Left cardiac atrium (tissue), 4 donors: ENCODE measurements around the gene FUOM. TPM values are rescaled to one million over a fixed set of nuclear protein-coding genes. Genes with fewer than 3 reads are reported as not detected.
"Not testable (repeated sequence)": the region's sequence is repeated elsewhere in the genome, so short reads cannot be mapped to it uniquely, and the experiment has no call there.

Experiments used
- ATAC-seq, 2 donors: fragments of 200-7000 bp; cut with Tn5 transposase; one replicate each; pipeline ENCODE4 v1.9.1; 2020; ENCODE audit warnings: mild to moderate bottlenecking in 2 of 2, moderate library complexity in 2 of 2
- DNase-seq: peaks from one replicate; pipeline ENCODE4 v3.0.0-alpha.2; 2020
- intact Hi-C, 2 donors: fragments of 100-400 bp; cut with DNase I; formaldehyde crosslinking; loops; one replicate each; pipeline versions ENCODE4 v1.14.1 to v1.15.1; 2022 to 2023
- total RNA-seq, 2 donors: library from RNA; stranded (reverse); fragmentation: NEBNext Ultra II Directional; extraction: Animal tissue kit (Norgen Biotek cat#: 25700); gene quantifications; one replicate each; pipeline ENCODE4 v1.2.1, GENCODE V29; 2021
- donor health status: DM: no; HTN: yes; CAD: no.
- donor health status: DM: no; HTN: yes; CAD: no; lungs with severe emphysema.
- donor health status: DM: yes; HTN: yes; CAD: no.
- donor health status: Dilated cardiomyopathy.

Gene FUOM
- total RNA-seq, 2 donors from 2014 or later = 16.2 to 19.8 TPM

GRCh38 chr10:133390597-133391248 is 32.9 kb upstream of the FUOM start:
- no peak for ATAC-seq
- intact Hi-C loops = no loop called here
- DNase-seq = no peak

DNA sequence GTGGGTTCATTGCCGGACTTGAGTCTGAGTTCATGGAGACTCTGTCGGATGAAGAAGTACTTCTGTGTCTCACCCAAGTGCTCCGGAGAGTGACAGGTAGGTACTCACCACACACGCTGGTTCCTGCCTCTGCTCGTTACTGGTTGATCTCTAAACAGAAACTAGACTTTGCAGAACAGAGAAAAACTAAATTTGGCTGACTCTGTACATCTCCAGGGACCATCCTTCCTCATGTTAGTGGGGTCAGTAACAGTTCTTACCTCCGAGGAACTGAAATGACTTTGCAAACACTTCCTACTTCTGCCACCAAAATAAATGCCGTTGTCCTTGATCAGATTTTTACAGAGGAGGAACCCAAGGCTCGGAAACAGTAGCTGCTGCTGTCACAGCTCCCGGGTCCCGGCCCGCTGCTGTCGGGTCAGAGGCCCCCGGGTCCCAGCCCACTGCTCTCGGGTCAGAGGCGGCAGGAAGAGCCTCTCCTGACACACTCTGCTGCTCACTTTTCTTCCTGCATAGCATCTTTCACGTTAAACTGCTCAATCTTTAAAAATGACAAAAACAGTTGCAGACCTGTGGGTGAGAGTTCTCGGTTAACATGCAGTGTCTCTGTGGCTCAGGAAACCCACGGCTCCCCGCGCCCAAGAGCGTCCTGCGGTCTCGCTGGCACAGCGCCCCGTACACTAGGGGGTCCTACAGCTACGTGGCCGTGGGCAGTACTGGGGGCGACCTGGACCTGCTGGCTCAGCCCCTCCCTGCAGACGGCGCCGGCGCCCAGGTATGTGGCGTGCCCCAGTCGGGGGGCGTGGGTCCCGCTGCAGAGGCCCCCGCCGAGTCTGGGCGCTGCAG is 31.4 kb upstream of the FUOM start:
- DNase-seq (peak; percentile 46), ATAC-seq (no peak)
- intact Hi-C loops = no loop called here

DNA sequence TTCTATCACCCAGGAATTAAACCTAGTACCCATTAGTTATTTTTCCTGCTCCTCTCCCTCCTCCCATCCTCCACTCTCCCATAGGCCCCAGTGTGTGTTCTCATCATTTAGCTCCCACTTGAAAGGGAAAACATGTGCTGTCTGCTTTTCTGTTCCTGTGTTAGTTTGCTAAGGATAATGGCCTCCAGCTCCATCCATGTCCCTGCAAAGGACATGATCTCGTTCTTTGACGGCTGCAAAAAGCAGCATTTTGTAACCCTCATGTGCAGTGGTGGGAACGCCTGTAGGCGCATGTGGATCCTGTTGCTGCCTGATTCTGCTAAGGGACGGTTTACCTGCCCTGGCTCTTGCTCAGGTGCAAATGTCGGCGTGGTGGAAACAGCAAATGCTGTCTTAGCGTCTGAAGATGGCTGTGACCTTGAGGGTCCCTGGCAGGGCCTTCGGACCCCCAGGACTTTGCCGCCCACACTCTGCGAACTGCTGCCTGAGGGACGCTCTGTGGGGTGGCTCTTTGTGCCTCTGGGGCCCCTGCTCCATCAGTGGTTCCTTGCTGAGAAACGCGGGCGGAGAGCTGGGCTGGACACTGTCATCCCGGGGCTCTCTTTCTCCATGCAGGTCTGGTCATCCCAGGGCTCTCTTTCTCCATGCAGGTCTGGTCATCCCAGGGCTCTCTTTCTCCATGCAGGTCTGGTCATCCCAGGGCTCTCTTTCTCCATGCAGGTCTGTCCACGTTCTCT is 30.6 kb upstream of the FUOM start:
- intact Hi-C loops = no loop called here
- ATAC-seq (no peak), DNase-seq (no peak)

- intact Hi-C loops, DNase-seq, ATAC-seq: not testable (repeated sequence)
Observed at GRCh38 chr10:133386951-133387350, 29.1 kb upstream of the FUOM start.

DNA sequence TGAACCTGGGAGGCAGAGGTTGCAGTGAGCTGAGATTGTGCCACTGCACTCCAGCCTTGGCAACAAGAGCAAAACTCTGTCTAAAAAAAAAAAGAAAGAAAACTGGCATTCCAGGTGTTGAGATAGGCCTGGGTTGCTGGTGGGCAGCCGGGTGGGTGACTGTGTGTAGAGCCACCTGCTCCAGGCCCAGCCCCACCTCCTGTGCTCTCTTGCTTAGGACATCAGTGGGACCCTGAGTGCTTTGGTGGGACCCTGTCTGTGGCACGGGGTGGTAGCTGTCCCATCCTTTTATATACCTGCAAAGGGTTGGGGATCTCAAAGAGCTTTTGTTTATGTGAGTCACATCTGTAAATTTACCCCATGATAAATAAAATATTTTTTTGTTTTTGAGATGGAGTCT is 27.4 kb upstream of the FUOM start:
- intact Hi-C loops = no loop called here
- DNase-seq = peak; percentile 7
- no peak for ATAC-seq

DNA sequence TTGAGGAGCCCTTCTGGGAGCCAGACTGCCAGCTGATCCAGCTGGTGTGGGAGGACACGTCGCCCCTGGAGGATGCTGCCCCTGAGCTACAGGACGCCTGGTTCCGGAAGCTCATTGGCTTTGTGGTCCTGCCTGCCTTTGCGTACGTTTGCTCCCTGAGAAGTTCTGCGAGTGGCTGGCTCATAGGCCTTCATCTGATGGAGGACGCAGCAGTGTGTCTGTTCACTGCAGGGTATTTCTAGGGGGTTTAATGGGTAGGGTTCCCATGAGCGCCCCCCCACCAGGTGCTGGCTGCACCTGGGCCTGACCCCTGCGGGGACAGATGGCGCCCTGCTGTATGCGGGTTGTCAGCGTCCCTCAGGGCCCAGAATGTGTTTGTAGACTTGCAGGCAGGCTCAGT is 26.3 kb upstream of the FUOM start:
- intact Hi-C loops = no loop called here
- DNase-seq (no peak), ATAC-seq (no peak)

DNA sequence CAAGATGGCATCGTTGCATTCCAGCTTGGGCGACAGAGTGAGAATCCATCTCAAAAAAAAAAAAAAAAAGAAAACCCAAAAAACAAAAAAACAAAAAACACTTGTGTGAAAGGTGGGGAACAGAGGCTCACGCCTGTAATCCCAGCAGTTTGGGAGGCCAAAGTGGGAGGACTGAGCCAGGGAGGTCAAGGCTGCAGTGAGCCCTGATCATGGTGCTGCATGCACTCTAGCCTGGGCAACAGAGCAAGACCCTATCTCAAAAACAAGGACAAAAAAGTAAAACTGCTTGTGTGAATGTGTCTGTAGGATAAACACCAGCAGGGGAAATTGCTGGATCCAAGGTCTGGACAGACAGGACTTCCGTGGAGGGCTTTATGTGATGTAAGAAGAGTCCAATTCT is 25.7 kb upstream of the FUOM start:
- DNase-seq = no peak
- intact Hi-C loops = no loop called here
- no peak for ATAC-seq

DNA sequence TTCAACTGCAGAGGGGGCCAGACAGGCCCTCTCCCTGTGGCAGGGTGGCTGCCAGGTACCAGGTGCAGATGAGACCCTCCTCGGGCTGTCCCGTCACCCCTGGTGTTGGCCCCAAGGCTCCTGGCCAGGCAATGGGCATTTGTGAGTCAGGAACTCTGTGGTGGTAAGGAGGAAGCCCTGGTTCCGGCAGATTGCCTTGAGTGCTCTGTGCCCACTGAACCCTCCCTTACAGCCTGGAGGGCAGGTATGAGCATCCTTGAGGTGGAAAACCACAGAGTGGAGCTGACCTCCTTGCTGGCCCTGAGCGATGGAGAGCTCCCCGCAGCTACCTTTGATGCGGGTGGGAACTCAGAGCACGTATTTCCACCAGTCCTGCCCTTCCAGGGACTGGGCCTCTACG is 23.2 kb upstream of the FUOM start:
- intact Hi-C loops = no loop called here
- no peak for ATAC-seq
- no peak for DNase-seq

DNA sequence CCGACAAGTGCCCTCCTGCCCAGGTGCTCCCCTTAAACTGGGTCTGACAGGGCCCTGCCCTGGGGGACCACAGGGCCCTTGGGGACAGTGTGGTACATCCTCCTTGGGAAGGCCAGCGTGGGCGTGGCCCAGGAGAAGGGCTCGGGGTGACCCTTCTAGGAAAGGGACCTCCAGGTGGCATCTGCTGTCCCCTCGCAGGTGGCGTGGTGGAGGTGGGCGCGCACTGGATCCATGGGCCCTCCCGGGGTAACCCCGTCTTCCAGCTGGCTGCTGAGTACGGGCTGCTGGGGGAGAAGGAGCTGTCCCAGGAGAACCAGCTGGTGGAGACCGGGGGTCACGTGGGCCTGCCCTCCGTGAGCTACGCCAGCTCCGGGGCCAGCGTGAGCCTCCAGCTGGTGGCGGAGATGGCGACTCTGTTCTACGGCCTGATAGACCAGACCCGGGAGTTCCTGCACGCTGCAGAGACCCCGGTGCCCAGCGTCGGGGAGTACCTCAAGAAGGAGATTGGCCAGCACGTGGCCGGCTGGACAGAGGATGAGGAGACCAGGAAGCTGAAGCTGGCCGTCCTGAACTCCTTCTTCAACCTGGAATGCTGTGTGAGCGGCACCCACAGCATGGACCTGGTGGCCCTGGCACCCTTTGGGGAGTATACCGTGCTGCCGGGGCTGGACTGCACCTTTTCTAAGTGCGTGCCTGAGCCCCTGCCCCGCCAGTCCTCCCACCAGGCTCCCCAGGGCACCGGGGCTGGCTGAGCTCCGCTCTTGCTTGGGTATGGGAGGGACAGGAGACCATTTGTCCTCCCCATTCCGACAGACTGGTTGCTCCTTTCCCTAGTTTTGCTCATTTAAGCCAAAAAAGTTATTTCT is 22.2 kb upstream of the FUOM start:
- intact Hi-C loops = no loop called here
- ATAC-seq = peak in 1 of 2 donors; percentile 10
- DNase-seq = peak; percentile 38

DNA sequence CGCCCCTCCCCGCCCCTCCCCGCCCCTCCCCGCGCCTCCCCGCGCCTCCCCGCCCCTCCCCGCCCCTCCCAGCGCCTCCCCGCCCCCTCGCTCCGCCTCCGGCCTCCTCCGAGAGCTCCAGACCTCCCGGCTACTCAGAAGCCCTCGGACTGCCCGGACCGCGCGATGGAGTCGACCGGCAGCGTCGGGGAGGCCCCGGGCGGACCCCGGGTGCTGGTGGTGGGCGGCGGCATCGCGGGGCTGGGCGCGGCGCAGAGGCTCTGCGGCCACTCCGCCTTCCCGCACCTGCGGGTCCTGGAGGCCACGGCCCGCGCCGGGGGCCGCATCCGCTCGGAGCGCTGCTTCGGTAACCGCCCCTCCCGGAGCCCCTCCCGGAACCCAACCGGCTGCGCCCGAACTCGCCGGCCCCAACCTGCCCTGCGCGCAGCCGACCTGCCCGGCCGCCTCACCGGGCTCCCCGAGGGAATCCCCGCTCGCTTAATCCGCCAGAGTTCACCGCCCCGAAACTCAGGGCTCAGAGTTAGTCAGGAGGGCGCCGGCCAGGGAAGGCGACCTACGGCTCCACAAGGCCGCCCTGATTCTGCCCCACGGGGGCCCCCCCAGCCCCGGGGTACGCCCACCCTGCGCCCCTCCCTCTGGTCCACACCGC is 21.5 kb upstream of the FUOM start, which contains the start of gene PAOX:
Gene PAOX, plus strand, starts transcription at position 111 of the 649 bp plus-strand sequence. Its CDS starts 55 bp downstream, at position 166.
- DNase-seq = peak; percentile 79
- peak; percentile 72 to 73 for ATAC-seq
- intact Hi-C loops = no loop called here

DNA sequence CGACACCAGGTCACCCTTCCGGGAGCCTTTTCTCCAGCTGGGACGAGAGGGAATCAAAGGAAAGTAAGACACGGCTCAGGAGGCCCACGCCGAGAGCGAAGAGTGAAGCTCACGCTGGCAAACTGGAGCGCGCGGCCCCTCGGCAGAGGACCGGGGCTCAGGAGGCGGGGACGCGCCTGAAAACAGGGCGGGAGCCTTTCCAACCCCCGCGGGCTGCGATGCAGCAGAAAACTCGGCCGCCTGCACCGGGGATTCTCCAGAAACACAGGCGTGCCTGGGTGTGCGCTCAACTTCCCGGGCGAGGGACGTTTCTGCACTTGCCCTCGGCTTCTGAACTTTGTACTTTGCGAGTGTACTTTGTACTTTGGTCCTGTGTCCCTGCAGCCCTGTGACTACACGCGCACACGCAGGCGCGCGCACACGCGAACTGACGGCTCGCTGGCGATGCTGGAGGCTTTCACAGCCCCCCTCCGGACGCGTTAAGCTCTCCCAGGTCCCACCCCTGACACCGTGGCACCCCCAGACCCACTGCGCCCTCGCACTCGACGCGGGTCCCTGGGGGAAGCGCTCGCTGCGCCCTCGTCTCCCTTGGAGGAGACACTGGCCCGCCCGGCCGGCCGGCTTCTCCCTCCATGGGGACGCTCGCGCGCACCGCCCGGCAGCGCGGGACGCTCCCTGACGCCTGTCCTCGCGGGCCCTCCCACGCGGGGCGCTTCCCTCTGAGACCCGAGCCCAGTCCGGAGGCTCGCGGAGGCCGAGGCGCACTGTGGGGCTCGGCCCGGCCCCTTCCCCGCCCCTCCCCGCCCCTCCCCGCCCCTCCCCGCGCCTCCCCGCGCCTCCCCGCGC is 20.7 kb upstream of the FUOM start:
- ATAC-seq (peak; percentile 86), DNase-seq (peak; percentile 74)
- intact Hi-C loops = no loop called here

DNA sequence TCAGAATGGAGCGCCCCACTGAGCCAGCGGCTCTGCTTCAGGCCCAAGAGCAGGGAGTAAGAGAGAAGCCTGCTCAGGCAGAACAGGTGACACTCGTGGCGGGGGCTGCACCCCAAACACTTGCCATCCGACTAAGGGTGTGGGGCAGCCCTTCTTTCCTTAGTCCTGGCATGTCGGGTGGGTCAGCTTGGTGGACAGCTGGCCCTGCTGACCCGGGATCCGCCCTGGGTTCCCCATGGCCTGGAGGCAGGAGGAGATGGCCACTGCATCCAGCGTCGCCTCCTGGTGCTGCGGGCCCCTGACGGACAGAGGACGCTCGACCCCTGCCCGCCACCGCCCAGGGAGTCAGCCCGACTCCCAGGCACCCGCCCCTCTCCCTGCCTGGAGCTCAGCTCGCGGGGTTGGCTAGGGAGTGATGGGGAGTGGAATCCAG is 20.0 kb upstream of the FUOM start:
- peak; percentile 1 to 2 for ATAC-seq
- DNase-seq = no peak
- intact Hi-C loops = no loop called here

- ATAC-seq (no peak), DNase-seq (no peak)
- intact Hi-C loops = no loop called here
Observed at GRCh38 chr10:133377025-133377817, 19.4 kb upstream of the FUOM start.

DNA sequence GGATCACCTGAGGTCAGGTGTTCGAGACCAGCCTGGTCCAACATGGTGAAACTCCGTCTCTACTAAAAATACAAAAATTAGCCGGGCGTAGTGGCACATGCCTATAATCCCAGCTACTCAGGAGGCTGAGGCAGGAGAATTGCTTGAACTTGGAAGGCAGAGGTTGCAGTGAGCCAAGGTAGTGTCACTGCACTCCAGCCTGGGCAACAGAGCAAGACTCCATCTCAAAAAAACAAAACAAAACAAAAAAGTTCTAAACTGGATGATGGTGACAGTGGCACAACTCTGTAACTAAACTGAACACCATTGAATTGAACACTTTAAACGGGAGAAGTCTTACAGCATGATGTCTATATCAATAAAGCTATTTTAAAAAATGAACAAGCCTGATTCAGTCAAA is 18.4 kb upstream of the FUOM start:
- DNase-seq, ATAC-seq, intact Hi-C loops: not testable (repeated sequence)

- ATAC-seq (no peak), DNase-seq (no peak)
- intact Hi-C loops = no loop called here
Observed at GRCh38 chr10:133375357-133376115, 17.7 kb upstream of the FUOM start.
